HG03565 (cell line): ENCODE data around the gene DOP1A.
A peak's percentile ranks its signal among the peaks of the same experiment; 100 is the strongest.

Experiments used
- ATAC-seq: cut with Tn5 transposase; IDR thresholded peaks from one replicate; pipeline ENCODE4 v1.9.1; 2021; ENCODE audit warnings: mild to moderate bottlenecking, moderate library complexity; ENCODE audit not compliant: unreplicated experiment

The DOP1A gene

GRCh38 chr6:83073615-83074014 is 6.1 kb downstream of the DOP1A start:
- ATAC-seq: no peak

GRCh38 chr6:83083476-83083875 is 16.0 kb downstream of the DOP1A start:
- ATAC-seq: no peak

- ATAC-seq: peak; percentile 99
Observed at GRCh38 chr6:83086751-83087150, 19.3 kb downstream of the DOP1A start.

GRCh38 chr6:83092756-83093399 is 25.4 kb downstream of the DOP1A start:
- ATAC-seq: no peak

- no peak for ATAC-seq
Observed at GRCh38 chr6:83096791-83097190, 29.3 kb downstream of the DOP1A start.

GRCh38 chr6:83097204-83097603 is 29.7 kb downstream of the DOP1A start:
- ATAC-seq: no peak

GRCh38 chr6:83097675-83098074 is 30.2 kb downstream of the DOP1A start:
- ATAC-seq: no peak

- ATAC-seq: no peak
Observed at GRCh38 chr6:83098589-83098988, 31.1 kb downstream of the DOP1A start.

- no peak for ATAC-seq
Observed at GRCh38 chr6:83108378-83108777, 40.9 kb downstream of the DOP1A start.

- ATAC-seq: no peak
Observed at GRCh38 chr6:83113258-83113657, 45.8 kb downstream of the DOP1A start.

- no peak for ATAC-seq
Observed at GRCh38 chr6:83114164-83114563, 46.7 kb downstream of the DOP1A start.

GRCh38 chr6:83117802-83118201 is 50.3 kb downstream of the DOP1A start:
- ATAC-seq: no peak

- ATAC-seq: no peak
Observed at GRCh38 chr6:83119742-83120300, 52.4 kb downstream of the DOP1A start.

- ATAC-seq: no peak
Observed at GRCh38 chr6:83124553-83124952, 57.1 kb downstream of the DOP1A start.

GRCh38 chr6:83125425-83125824 is 58.0 kb downstream of the DOP1A start:
- ATAC-seq: no peak

- no peak for ATAC-seq
Observed at GRCh38 chr6:83126223-83126622, 58.8 kb downstream of the DOP1A start.

GRCh38 chr6:83126807-83127206 is 59.3 kb downstream of the DOP1A start:
- no peak for ATAC-seq

- no peak for ATAC-seq
Observed at GRCh38 chr6:83127258-83127657, 59.8 kb downstream of the DOP1A start.

- no peak for ATAC-seq
Observed at GRCh38 chr6:83127976-83128375, 60.5 kb downstream of the DOP1A start.

- ATAC-seq: no peak
Observed at GRCh38 chr6:83132121-83132520, 64.7 kb downstream of the DOP1A start.

GRCh38 chr6:83138118-83138722 is 70.7 kb downstream of the DOP1A start:
- no peak for ATAC-seq

- ATAC-seq: no peak
Observed at GRCh38 chr6:83138758-83139157, 71.3 kb downstream of the DOP1A start.

- ATAC-seq: no peak
Observed at GRCh38 chr6:83151114-83151513, 83.6 kb downstream of the DOP1A start.
